ENCODE results near the gene MATK.
"Not testable (repeated sequence)": the region's sequence is repeated elsewhere in the genome, so short reads cannot be mapped to it uniquely, and the experiment has no call there.

The MATK gene

DNA sequence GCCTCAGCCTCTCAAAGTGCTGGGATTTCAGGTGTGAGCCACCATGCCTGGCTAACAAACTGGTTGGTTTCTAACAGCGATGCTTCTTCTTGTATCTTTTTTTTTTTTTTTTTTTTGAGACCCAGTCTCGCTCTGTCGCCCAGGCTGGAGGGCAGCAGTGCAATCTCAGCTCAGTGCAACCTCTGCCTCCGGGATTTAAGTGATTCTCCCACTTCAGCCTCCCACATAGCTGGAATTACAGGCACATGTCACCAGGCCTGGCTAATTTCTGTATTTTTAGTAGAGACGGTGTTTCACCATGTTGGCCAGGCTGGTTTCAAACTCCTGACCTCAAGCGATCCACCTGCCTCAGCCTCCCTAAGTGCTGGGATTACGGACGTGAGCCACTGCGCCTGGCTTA is 30.0 kb upstream of the MATK start:
- not testable (repeated sequence) for DNase-seq (ENCODE audit: low read depth)

DNA sequence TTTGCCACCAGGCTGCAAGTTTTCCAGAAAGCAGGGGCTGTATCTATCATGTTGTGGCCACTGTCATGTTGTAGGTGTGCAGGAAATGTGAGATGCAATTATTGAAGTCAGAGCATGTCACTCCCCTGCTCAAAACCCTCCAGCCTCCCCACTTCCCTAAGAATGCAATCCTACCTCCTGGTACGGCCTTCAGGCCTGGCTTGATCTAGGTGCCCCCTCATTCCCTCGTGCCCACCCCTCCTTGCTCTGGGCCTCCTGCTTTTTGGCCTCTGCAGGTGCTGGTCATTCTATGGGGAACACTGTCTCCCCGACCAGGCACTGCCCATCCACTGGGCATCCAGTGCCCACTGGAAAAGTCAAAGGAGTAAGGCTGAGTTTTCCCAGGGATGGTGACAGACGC is 28.5 kb upstream of the MATK start:
- no peak for DNase-seq (ENCODE audit: low read depth)

DNA sequence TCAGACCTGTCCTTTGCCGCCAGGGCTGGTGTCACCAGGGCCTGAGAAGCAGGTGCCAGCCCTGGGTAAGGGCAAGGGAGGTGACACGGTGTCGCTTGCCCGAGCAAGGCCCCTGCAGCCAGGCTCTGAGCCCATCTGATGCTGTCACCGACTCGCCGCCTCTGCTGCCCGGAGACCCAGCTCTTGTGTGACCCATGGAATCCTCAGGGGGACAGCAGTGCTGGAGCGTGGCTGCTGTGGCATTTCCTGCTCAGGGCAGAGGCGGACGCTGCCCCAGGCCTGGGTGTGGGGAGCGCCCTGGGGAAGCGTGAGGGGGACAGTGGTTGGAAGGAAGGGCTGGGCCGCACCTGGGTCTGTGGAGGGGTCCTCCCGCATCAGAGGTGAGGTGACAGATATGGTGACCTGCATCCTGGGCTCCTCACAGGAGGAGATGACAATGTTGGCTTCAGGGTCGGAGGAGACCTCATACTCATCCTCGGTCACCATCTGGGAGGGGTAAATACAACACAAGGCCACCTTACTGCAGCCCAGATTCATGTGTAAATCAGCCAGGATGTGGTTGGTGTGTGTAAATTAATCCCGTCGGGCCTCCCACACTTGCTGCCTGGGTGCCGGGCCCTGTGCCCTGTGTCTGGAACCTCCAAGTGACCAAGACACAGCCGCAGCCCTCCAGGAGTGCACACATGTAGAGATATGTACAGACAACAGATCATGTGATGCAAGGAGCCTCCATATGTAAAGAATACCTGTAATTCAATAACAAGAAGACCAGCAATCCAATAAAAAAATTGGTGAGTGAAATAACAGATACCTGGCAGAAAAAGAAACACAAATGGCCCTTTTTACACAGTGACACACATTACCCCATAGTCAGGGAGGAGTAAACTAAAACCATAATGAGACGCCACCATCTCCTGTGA is 27.6 kb upstream of the MATK start:
- DNase-seq (ENCODE audit: low read depth): no peak

DNA sequence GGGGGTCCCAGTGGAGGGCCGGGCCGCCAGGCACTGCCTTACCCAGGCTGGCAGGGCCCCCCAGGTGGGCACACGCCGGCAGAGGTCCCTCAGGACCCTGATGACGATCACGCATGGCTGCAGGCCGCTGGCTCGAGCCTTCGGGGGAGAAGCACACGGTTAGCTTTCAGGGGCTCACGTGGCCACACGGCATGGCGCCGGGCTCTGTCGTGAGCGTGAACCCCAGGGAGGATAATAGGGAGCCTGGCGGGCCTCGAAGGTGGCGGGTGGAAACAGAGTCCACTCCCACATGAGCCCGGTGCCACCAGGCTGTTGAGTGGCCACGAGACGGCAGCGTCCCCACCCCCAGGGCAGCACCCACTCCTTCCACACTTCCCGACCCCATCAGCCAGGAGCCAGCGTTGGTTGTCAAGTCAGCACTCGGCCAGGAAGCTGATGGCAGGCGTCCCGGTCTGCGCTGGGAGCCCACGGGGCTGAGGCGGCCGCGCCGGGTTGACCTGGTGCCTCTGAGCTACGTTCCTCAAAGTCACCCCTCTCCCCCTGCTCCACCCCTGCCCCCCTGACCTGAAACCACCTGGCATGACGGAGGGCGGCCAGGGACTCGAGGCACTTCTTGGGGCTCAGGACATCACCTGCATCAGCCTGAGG is 24.7 kb upstream of the MATK start:
- no peak for DNase-seq (ENCODE audit: low read depth)

DNA sequence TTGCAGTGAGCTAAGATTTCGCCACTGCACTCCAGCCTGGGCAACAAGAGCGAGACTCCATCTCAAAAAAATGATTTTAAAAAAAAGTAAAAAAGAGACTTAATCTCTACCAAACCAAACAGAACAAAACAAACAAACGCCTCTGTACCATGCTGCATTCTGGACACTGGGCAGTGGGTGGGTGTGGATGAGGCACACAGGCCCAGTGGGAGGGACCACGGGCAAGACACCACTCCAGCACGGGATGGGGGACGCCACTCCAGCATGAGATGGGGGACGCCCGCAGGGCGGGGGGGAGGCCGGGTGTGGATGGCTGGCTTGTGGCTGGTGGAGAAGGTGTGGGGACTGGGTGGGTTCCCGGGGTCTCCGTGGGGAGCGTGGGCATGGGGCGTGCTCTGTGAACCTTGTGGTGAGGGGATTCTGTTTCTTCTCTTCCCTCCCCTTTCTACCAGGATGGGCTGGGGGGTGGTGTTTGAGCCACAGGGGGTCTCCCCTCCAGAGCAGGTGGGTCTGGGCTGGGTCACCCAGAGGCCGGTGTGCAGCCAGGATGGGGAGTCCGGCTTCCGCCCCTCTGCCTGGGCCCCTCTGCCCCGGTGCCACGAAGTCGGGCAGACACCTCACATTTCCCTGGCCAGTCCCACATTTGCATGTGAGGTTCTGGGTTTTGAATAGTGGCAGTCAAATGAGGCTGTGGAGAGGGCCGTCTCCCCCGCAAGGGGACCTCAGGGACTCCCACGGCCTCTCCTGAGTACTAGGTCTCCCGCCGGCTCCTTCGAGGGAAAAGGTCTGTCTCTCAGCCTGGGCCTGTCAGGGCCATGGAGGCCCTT is 23.9 kb upstream of the MATK start:
- DNase-seq (ENCODE audit: low read depth): no peak

DNA sequence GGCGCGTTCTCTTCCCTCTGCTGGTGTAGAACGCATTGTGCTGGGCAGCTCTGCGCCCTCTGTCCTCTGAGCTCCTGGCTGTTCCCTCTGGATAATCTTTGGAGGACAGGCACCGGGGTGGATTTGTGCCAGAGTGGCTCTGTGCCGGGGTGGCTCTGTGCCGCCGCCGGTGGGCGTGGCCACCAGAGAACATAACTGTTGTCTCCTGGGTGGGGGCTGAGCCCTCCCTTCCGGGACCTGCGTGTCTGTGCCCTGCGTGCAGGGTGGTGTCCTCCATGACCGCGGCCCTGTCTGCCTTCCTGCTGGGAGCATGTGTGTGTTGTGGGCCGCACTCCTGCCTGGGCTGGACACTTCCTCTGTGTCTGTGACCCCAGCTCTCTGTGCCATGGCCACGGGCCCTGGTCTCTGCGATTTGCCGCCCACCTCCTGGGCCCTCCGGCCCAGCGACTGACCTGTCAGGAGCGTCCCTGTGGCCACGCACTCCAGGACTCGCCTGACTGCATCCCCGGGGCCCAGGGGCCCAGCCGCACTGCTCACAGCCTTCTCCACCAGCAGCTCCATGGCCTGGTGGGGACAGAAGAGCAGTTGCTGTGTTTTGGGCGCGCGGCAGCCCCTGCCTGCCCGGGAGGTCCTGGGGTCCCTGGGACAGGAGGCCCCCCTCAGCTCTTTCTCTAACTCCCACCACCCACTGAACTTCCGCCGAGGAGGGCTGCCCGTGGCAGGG is 22.4 kb upstream of the MATK start:
- no peak for DNase-seq (ENCODE audit: low read depth)

DNA sequence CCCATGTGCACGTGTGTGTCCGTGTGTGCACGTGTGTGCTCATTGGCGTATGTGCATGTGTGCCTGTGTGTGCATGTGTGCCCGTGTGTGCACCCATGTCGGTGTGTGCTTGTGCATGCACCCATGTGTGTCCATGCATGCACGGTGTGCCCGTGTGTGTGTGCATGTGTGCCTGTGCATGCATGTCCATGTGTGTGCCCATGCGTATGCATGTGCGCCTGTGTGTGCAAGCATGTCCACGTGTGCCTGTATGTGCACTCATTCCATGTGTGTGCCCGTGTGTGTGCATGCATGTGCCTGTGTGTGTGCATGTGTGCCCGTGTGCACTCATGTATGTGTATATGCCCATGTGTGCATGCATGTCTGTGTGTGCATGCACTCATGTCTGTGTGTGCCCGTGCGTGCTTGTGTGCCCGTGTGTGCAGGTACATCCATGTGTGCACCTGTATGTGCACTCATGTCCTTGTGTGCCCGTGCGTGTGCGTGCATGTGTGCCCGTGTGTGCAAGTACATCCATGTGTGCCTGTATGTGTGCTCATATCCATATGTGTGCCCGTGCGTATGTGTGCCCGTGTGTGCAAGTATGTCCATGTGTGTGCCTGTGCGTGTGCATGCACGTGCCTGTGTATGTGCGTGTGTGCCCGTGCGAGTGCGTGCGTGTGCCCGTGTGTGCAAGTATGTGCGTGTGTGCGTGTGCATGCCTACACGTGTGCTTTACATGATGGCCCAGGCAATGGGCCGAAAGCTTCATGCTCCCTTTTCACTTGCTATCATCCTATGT is 21.6 kb upstream of the MATK start:
- no peak for DNase-seq (ENCODE audit: low read depth)

DNA sequence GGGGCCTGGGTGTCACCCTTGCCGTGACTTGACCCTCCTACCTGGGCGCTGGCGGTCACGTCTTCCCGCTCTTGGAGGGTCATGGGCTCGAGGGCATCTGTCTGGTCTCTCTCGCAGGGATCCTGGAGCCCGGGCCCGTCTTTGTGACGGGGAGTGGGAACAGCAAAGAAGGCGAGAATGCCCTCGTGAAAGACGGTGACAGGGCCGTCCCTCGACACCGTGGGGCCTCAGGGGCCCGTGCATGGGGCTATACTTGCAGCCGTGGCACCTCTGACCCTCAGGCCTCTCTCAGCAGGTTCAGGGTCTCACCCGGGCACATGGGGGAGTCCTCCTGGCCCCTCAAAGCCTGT is 20.9 kb upstream of the MATK start:
- DNase-seq (ENCODE audit: low read depth): no peak

DNA sequence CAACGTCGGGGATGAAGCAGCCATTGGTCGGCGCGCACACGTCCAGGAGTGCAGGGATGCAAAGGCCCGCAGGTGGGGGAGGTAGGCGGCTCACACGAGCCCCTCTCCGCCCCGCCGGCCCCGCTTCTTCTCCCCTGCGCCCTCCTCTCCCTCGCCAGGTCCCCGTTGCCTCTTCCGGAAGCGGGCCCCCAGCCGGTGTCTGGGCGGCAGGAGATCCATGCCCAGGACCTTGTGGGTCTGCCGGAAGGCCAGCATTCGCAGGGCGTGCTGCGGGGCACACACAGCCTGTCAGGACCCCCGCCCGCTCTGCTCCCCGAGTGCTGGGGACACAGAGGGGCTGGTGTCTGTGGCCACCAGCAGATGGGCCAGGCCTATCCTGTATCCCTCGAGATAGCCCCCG is 19.7 kb upstream of the MATK start:
- DNase-seq (ENCODE audit: low read depth): no peak

DNA sequence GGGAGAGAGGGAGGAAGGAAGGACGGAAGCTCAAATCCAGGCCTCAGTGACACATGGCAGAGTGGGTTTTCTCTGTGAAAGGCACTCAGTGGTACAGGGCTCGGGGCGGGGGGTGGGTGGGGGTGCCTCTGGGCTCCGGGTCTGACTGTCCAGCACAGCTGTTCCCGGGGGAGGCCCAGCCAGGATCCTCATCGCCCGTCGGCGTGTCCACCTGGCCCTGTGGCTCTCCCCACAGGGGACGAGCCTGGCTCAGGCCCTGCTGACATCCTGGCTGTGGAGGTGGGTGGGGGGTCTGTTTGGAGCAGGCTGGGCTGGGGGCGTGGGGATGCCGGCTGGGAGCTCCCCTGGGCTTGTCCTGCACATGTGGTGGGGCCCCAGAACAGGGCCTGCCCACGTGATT is 18.2 kb upstream of the MATK start:
- no peak for DNase-seq (ENCODE audit: low read depth)

DNA sequence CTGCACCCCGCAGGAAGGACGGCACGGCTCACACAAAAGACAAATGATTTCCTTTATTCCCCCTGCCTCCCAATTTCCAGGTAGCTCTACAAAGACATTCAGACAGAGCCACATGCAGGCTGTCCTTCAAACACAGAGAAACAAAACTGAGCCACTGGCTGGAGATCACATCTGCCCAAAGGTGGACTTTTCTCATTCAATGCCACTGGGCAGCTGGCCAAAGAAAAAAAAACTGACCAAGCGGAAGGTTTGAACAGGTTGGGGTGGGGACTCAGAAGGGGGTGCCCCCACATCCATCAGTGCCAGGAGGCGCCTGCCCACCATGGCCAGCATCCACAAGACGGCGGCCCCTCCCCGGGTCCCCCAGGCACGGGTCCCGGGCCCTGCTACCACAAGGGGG is 17.8 kb upstream of the MATK start:
- DNase-seq (ENCODE audit: low read depth): no peak

DNA sequence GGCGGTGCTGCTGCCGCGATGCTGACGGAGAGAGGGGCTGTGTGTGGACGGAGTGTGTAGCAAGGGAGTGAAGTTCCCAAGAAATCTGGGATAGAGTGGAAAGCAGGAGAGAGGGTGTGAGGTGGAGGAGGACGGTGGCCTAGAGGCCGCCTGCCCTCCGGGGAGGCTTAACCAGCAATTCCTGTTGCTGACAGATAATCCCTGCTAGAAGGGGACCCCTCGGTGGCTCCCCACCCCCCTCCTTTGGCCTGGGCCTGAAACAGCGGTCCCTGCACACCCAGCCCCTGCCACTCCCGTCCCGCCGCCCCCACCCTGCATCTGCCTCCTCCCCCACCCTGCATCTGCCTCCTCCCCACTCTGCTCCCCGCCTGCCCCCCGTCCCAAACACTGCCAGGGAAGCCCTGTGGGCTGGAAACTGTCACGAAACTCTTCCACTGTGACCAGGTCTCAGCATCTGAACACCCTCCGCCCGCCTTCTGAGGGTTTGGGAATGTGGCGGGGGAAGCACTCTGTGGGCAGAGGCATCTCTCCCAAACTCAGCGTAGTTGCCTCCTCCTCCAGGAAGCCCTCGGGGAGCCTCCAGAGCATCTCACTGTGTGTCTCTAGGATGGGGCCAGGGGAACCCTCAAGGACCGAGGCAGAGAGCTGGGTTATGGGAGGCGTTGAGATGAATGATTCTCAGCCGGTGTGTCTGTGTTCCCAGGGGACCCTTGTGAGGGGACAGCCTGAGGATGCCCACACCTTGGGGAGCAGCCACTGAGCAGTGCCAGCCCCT is 17.1 kb upstream of the MATK start:
- no peak for DNase-seq (ENCODE audit: low read depth)

DNA sequence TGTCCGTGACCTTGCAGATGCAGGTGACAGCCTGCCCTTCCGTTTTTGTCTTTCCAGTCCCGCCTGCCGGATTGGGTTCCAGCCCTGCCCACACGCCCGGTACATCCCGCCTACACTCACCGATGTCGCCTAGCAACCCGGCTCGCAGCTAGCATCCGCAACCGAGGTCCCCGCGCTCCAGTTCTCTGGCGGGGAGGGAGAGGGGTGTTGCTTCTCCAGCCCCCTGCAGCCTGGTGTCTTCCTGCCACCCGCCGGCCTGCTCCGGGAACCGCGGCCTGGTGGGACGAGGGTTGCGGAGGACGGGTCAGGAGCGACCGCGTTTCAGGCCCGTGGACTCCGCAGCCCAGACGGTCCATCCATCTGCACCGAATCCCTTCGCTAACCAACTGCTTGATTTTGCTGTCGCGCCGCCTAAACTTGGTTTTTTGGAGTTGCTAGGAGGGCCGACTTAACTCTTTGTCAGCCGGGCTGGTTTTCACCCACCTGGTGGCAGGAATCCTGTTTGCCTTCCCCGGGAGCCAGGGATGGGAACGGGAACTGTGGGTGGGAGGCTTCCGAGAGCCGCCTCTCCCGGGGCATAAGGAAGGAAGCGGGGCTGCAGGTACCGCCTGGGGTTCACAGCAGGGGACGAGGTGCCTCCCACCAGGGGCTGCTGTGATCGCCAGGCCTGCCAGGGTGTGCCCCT is 15.4 kb upstream of the MATK start:
- no peak for DNase-seq (ENCODE audit: low read depth)

DNA sequence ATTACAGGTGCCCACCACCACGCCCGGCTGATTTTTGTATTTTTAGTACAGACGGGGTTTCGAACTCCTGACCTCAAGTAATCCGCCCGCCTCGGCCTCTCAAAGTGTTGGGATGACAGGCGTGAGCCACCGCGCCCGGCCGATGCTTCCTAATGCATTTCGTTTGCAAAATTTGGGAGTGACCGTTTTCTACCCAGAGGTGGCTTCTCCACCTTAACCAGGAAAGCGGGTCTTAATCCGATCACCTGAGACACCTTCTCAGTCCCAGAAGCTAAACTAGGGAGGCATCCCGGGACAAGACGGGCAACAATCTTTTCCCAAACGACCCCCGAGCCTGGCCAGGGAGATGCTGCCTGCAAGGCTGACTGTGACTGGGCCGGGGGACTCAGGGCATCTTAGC is 14.8 kb upstream of the MATK start:
- no peak for DNase-seq (ENCODE audit: low read depth)

DNA sequence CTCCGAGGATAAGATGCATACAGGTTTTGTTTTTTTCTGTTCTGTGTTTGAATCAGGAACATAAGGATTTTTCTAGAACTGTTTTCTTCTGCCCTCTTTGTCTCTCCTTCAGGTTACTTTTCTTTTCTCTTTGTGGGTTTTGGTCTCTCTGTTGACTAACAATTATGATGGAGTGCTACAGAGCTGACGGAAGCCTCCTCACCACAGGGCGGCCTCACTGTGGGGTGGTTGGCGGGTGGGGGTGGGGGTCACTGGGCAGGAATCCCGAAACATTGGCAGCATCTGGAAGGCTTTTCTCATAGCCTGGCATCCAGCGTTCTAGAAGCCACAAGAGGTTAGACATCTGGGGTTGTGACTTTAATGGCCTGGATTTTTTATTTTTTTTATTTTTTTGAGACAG is 12.0 kb upstream of the MATK start:
- DNase-seq (ENCODE audit: low read depth): no peak

DNA sequence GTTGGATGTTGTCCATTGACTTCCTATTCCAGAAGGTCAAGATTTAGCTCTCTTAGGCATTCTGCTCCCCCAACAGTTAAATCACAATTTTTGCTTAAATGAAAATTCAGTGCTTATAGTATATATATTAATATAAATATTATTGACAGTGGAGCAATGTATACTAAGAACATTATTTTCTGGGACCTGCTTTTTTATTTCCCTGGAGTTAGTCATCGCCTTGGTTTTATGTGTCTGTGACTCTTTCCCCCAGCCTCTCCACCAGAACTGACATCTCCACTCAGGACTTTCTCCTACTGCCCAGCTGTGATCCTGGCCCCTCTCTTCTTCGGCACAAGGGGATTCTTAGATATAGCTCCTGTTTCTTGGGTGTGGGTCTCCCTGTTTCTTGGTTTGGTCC is 10.2 kb upstream of the MATK start:
- no peak for DNase-seq (ENCODE audit: low read depth)

DNA sequence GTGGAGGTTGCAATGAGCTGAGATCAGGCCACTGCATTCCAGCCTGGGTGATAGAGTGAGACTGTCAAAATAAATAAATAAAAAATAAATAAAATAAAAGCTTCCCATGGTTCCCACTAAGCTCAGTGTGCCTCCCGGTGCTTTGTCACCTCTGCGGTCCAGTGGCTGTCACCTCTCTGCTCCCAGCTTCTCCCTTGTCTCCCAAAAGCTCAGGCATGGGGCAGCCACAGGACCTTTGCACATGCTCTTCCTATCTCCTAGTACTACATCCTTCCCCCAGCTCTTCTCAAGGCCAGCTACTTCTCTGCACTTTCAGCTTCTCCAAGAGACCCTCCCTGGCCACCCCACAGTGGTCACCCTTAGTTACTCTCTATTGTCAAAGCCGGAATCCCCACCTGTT is 7.6 kb upstream of the MATK start:
- no peak for DNase-seq (ENCODE audit: low read depth)

DNA sequence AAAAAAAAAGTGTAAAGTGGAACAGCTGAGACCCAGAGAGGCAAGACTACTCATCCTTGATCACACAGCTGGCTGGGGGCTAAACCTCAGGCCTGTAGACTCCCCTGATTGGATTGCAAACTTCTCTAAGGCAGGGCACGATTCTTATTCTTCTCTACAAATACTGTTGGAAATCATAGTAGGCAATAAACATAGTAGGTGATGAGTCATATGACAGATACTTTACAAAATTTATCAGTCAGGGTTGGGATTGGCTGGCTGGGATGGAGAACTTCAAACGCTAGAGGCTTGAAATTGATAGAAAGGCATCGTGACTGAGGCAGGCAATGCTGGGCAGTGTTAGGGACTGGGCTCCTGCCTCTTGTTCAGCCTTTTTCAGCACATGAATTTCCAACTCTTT is 5.9 kb upstream of the MATK start:
- no peak for DNase-seq (ENCODE audit: low read depth)

DNA sequence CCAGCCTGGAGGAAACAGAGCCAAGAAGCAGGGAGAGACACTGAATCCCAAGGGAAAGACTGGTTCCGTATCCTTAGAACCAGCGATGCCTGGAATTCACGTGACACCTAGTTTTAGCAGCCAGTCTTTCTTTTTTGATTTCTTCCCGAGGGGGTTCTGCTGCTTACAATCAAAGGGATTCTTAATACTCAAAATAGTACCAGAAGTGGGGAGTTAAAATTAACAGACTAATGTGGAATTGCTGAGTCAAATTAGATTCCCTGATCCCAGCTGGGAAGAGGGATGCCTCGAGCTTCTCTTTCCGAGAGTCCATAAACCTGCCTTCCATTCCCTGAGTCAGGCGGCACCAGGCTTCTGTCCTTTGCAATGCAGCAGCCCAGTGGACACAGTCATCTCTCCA is 4.8 kb upstream of the MATK start:
- DNase-seq (ENCODE audit: low read depth): no peak

DNA sequence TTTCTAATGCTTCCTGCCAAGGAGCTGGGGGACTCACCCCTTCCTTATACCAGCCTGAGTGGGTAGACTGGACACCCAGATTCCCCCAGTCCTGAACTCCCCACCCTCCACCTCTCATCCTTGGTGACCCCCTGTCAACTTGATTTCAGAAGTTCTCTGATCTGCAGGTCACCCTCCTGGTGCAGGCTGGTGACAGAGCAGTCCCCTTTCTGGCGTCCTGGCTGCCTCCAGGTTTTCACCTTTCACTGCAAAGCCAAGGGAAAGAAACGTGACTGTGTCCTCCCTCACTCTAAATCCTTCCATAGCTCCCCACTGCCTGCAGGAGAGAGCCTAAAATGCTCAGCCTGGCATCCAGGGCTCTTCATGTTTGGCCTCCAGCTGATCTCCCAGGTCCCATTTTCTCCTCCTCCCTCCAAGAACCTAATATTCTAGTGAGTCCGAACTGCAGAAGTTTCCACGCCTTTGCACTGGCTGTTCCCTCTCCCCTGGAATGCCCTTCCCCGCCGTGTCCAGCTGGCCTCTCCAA is 4.1 kb upstream of the MATK start:
- DNase-seq (ENCODE audit: low read depth): no peak
